HuH-7 (cell line): Measurements from ENCODE around the gene CHL1.

Experiments
- DNase-seq: peaks from one replicate; pipeline ENCODE4 v3.0.0; 2011; ENCODE audit warnings: low spot score

CHL1 gene

GRCh38 chr3:196311-197148 lies at the start of gene CHL1:
Gene CHL1 (plus strand): TSS chr3:196763. CDS start chr3:319777, 123,014 bp downstream.
- no peak for DNase-seq

- no peak for DNase-seq
Measured at GRCh38 chr3:151614-152189, 44.9 kb upstream of the CHL1 start.

GRCh38 chr3:159974-160373 lies 36.6 kb upstream of the CHL1 start:
- DNase-seq = no peak

GRCh38 chr3:166071-166470 lies 30.5 kb upstream of the CHL1 start:
- DNase-seq = no peak

GRCh38 chr3:166799-167198 lies 29.8 kb upstream of the CHL1 start:
- no peak for DNase-seq

GRCh38 chr3:173886-174285 lies 22.7 kb upstream of the CHL1 start:
- no peak for DNase-seq

- no peak for DNase-seq
Measured at GRCh38 chr3:184976-185375, 11.6 kb upstream of the CHL1 start.

- DNase-seq = no peak
Measured at GRCh38 chr3:192215-192929, 4.2 kb upstream of the CHL1 start.

GRCh38 chr3:194001-194400 lies 2.6 kb upstream of the CHL1 start:
- DNase-seq = no peak

- DNase-seq = no peak
Measured at GRCh38 chr3:194421-194820, 2.1 kb upstream of the CHL1 start.

- no peak for DNase-seq
Measured at GRCh38 chr3:195666-196065, 897 bp upstream of the CHL1 start.

- no peak for DNase-seq
Measured at GRCh38 chr3:197149-197827, 725 bp downstream of the CHL1 start.

- no peak for DNase-seq
Measured at GRCh38 chr3:197828-198491, 1.4 kb downstream of the CHL1 start.

- no peak for DNase-seq
Measured at GRCh38 chr3:199835-200234, 3.3 kb downstream of the CHL1 start.

- DNase-seq = no peak
Measured at GRCh38 chr3:200758-201325, 4.3 kb downstream of the CHL1 start.

GRCh38 chr3:204102-204501 lies 7.5 kb downstream of the CHL1 start:
- DNase-seq = no peak

- DNase-seq = no peak
Measured at GRCh38 chr3:207973-208372, 11.4 kb downstream of the CHL1 start.

GRCh38 chr3:210669-211068 lies 14.1 kb downstream of the CHL1 start:
- no peak for DNase-seq

GRCh38 chr3:212432-212831 lies 15.9 kb downstream of the CHL1 start:
- no peak for DNase-seq

- no peak for DNase-seq
Measured at GRCh38 chr3:217099-217813, 20.7 kb downstream of the CHL1 start.

- no peak for DNase-seq
Measured at GRCh38 chr3:217948-218347, 21.4 kb downstream of the CHL1 start.
